ENCODE data around the gene ATP23. TPM values are rescaled to one million over a fixed set of nuclear protein-coding genes. Genes with fewer than 3 reads are reported as not detected.

Gene ATP23
- total and polyA plus RNA-seq, 10 of the 15 experiments (the other 5 are each of a cell fraction or from before 2014, with no cell fraction given), result 1.6 to 28.1 (median 15.1) TPM

DNA sequence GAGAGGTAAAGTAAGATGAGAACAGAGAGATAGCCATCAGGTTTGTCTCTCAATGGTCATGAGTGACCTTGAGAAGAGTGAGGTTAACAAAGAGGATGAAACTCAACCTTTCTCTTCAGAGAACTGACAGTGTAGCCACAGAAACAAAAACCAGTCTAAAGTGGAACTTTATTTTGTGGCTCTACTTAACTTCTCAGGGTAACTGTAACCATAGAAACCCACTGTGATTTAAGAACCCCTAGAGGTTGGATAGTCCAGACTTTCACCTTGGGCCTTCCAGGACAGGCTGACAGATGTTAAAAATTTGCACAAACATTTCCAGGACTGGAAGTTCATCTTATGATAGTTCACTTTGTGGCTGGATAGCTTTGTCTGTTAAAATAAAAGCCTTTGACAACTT lies 48.5 kb downstream of the ATP23 start (continued):
- TF ChIP-seq, protein P1, sequence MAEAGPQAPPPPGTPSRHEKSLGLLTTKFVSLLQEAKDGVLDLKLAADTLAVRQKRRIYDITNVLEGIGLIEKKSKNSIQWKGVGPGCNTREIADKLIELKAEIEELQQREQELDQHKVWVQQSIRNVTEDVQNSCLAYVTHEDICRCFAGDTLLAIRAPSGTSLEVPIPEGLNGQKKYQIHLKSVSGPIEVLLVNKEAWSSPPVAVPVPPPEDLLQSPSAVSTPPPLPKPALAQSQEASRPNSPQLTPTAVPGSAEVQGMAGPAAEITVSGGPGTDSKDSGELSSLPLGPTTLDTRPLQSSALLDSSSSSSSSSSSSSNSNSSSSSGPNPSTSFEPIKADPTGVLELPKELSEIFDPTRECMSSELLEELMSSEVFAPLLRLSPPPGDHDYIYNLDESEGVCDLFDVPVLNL (IDR thresholded peaks at IDR 0.05; ENCODE audit: low read depth, low read length), result no peak

DNA sequence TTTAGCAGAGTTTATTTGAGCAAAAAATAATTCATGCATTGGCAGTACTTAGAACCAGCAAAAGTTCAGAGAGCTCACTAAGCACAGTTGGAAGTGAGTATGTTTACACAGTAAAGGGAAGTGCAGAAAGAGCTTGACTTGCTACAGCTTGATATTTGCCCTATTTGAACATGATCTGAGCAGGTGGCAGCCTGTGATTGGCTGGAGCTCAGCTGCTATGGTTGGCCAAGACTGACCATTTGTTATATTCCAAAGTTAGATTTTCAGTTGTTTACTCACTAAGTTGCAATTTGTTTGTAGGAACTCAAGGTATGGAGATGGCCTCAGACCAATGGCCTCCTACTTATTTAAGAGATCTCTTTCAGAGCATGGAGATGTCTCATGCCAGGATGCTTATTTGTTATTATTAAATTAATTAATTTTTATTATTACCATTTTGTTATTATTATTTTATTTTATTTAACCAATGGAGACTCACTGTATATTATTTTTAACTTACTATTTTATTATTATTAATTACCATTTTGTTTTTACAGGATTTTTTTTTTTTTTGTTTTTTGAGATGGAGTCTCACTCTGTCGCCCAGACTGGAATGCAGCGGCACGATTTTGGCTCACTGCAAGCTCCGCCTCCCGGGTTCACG lies 49.0 kb downstream of the ATP23 start:
- ChIA-PET SMC1A (ENCODE audit: uncharacterized antibody, unreplicated experiment) (no interaction called here), RAD21 (ENCODE audit: unreplicated experiment) (no interaction called here), CTCF (no interaction called here), POLR2A (no interaction called here)
- H3K27me3 ChIP-seq (replicated peaks in 1 of 2; ENCODE audit: control insufficient read depth in 2 of 2, insufficient read depth in 2 of 2, low read length in 1 of 2), result no peaks in the 10 kb centered on the region
- H3K79me2 ChIP-seq (ENCODE audit: control insufficient read depth, insufficient read depth, low read length), result no peaks in the 10 kb centered on the region
- H3K4me2 ChIP-seq (ENCODE audit: control insufficient read depth, insufficient read depth), result no peak overlapping the region
- H3K4me1 ChIP-seq (ENCODE audit: control insufficient read depth, insufficient read depth, low read length), result no peaks in the 10 kb centered on the region
- H2AFZ ChIP-seq (ENCODE audit: control insufficient read depth, low read depth, low read length), result no peak overlapping the region
- DNase-seq (ENCODE audit: low read depth, low spot score), result no peak
- H3K9me3 ChIP-seq (replicated peaks; ENCODE audit: control insufficient read depth, insufficient read depth, low read length), result no peaks in the 10 kb centered on the region
- intact Hi-C loops (cut with micrococcal nuclease; ENCODE audit: unreplicated experiment) (no loop called here), in situ Hi-C loops (cut with MboI) (no loop called here)
- H3K27ac ChIP-seq (ENCODE audit: control insufficient read depth, insufficient read depth), result no peak overlapping the region
- no peak for ATAC-seq
- H3K9ac ChIP-seq (ENCODE audit: control insufficient read depth, insufficient read depth, low read length), result no peak overlapping the region
- no peak overlapping the region for H3K4me3 ChIP-seq
- H4K20me1 ChIP-seq (ENCODE audit: control insufficient read depth, insufficient read depth), result no peaks in the 10 kb centered on the region
- WGBS (ENCODE audit: insufficient coverage, insufficient replicate concordance, low lambda C conversion rate, missing lambda C conversion rate), result 71% methylated on average over 6 of the region's 6 CpGs
- BruUV-seq (replicated peaks), result no TSS peak
- no peaks in the 10 kb centered on the region for H3K36me3 ChIP-seq (ENCODE audit: control insufficient read depth in 2 of 2, insufficient read depth in 2 of 2, low read length in 1 of 2)
- no peak for FAIRE-seq
- no peak for TF ChIP-seq NFXL1 (IDR thresholded peaks at IDR 0.05; ENCODE audit: borderline replicate concordance)
- no peak for TF ChIP-seq NR2C2 (IDR thresholded peaks at IDR 0.05; ENCODE audit: borderline replicate concordance, control insufficient read depth, insufficient read length, low read depth)
- TF ChIP-seq, protein P2, sequence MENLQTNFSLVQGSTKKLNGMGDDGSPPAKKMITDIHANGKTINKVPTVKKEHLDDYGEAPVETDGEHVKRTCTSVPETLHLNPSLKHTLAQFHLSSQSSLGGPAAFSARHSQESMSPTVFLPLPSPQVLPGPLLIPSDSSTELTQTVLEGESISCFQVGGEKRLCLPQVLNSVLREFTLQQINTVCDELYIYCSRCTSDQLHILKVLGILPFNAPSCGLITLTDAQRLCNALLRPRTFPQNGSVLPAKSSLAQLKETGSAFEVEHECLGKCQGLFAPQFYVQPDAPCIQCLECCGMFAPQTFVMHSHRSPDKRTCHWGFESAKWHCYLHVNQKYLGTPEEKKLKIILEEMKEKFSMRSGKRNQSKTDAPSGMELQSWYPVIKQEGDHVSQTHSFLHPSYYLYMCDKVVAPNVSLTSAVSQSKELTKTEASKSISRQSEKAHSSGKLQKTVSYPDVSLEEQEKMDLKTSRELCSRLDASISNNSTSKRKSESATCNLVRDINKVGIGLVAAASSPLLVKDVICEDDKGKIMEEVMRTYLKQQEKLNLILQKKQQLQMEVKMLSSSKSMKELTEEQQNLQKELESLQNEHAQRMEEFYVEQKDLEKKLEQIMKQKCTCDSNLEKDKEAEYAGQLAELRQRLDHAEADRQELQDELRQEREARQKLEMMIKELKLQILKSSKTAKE (IDR thresholded peaks at IDR 0.05; ENCODE audit: low read depth, poor library complexity, severe bottlenecking), result no peak
- no peak for TF ChIP-seq NFIC (IDR thresholded peaks at IDR 0.05; ENCODE audit: low read depth, low read length)
- no peak for TF ChIP-seq RAD21 (IDR thresholded peaks at IDR 0.05; ENCODE audit: insufficient read depth, low read depth, low read length)
- TF ChIP-seq, protein P3, sequence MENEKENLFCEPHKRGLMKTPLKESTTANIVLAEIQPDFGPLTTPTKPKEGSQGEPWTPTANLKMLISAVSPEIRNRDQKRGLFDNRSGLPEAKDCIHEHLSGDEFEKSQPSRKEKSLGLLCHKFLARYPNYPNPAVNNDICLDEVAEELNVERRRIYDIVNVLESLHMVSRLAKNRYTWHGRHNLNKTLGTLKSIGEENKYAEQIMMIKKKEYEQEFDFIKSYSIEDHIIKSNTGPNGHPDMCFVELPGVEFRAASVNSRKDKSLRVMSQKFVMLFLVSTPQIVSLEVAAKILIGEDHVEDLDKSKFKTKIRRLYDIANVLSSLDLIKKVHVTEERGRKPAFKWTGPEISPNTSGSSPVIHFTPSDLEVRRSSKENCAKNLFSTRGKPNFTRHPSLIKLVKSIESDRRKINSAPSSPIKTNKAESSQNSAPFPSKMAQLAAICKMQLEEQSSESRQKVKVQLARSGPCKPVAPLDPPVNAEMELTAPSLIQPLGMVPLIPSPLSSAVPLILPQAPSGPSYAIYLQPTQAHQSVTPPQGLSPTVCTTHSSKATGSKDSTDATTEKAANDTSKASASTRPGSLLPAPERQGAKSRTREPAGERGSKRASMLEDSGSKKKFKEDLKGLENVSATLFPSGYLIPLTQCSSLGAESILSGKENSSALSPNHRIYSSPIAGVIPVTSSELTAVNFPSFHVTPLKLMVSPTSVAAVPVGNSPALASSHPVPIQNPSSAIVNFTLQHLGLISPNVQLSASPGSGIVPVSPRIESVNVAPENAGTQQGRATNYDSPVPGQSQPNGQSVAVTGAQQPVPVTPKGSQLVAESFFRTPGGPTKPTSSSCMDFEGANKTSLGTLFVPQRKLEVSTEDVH (IDR thresholded peaks at IDR 0.05; ENCODE audit: low read depth, partially characterized antibody), result no peak
- no peak for TF ChIP-seq GATAD2B (conservative IDR thresholded peaks at IDR 0.05; ENCODE audit: low read depth)
- no peak for TF ChIP-seq POLR2A (IDR thresholded peaks at IDR 0.05; ENCODE audit: low read depth, low read length)
- TF ChIP-seq BHLHE40 (IDR thresholded peaks at IDR 0.05; ENCODE audit: borderline replicate concordance in 1 of 2, low read depth in 2 of 2, low read length in 1 of 2), result no peak
- no peak for TF ChIP-seq CEBPZ (IDR thresholded peaks at IDR 0.05; ENCODE audit: low read depth, low read length)
- no peak for TF ChIP-seq EGR1 (IDR thresholded peaks at IDR 0.05; ENCODE audit: borderline replicate concordance in 1 of 2, low read depth in 2 of 2, low read length in 2 of 2)
- no peak for TF ChIP-seq IRF4 (IDR thresholded peaks at IDR 0.05; ENCODE audit: low read depth, low read length)
